Measurements from ENCODE around the gene MSI2. TPM values are rescaled to one million over a fixed set of nuclear protein-coding genes. Genes with fewer than 3 reads are reported as not detected.

The MSI2 gene
- total RNA-seq, 1 experiment from 2014 or later = 169 TPM

GRCh38 chr17:57669671-57670529 is 413.6 kb downstream of the MSI2 start:
- Histone ChIP-seq H3K27ac (ENCODE audit: low read length) (peak overlapping the region; percentile 61), H3K4me3 (ENCODE audit: low read length) (no peak overlapping the region)

GRCh38 chr17:57670769-57671569 is 414.6 kb downstream of the MSI2 start:
- Histone ChIP-seq H3K36me3 (ENCODE audit: insufficient read depth, low read length) (peaks cover 27% of the 10 kb centered on the region; the same call in 1 of the 2 replicates), H3K9me3 (ENCODE audit: low read length) (no peaks in the 10 kb centered on the region), H3K4me3 (ENCODE audit: low read length) (no peak overlapping the region), H4K20me1 (ENCODE audit: insufficient read depth, low read depth, low read length) (no peaks in the 10 kb centered on the region), H3K79me2 (ENCODE audit: low read length) (peaks cover 12% of the 10 kb centered on the region), H2AFZ (ENCODE audit: low read length) (no peak overlapping the region), H3K4me2 (ENCODE audit: low read depth, low read length, poor library complexity, severe bottlenecking) (no peak overlapping the region), H3K27ac (ENCODE audit: low read length) (peak overlapping the region; percentile 61), H3K9ac (ENCODE audit: low read length) (peak overlapping the region; percentile 4; the same call in 1 of the 2 replicates), H3K9me2 (replicated peaks; ENCODE audit: insufficient read depth, low read length) (no peaks in the 10 kb centered on the region), H3K27me3 (ENCODE audit: low read length) (no peaks in the 10 kb centered on the region), H3K4me1 (ENCODE audit: low read length) (peaks cover 41% of the 10 kb centered on the region)
- no peak for DNase-seq

More at GRCh38 chr17:57669671-57670529, 413.6 kb downstream of the MSI2 start:
- H3K9me3 ChIP-seq (ENCODE audit: low read length) = no peaks in the 10 kb centered on the region
- H3K79me2 ChIP-seq (ENCODE audit: low read length) = peaks cover 15% of the 10 kb centered on the region
- peaks cover 49% of the 10 kb centered on the region for H3K4me1 ChIP-seq (ENCODE audit: low read length)
- H3K27me3 ChIP-seq (ENCODE audit: low read length) = no peaks in the 10 kb centered on the region
- DNase-seq = no peak
- H2AFZ ChIP-seq (ENCODE audit: low read length) = no peak overlapping the region
- no peaks in the 10 kb centered on the region for H4K20me1 ChIP-seq (ENCODE audit: insufficient read depth, low read depth, low read length)
- H3K9me2 ChIP-seq (replicated peaks; ENCODE audit: insufficient read depth, low read length) = no peaks in the 10 kb centered on the region
- H3K9ac ChIP-seq (ENCODE audit: low read length) = no peak overlapping the region
- peaks cover 22% of the 10 kb centered on the region; the same call in 1 of the 2 replicates for H3K36me3 ChIP-seq (ENCODE audit: insufficient read depth, low read length)
- no peak overlapping the region for H3K4me2 ChIP-seq (ENCODE audit: low read depth, low read length, poor library complexity, severe bottlenecking)

- no peak overlapping the region for H3K4me2 ChIP-seq (ENCODE audit: low read depth, low read length, poor library complexity, severe bottlenecking)
- H3K4me3 ChIP-seq (ENCODE audit: low read length) = no peak overlapping the region
- peak overlapping the region; percentile 61 for H3K27ac ChIP-seq (ENCODE audit: low read length)
- DNase-seq = peak; percentile 92
- H3K4me1 ChIP-seq (ENCODE audit: low read length) = peaks cover 37% of the 10 kb centered on the region
- no peaks in the 10 kb centered on the region for H3K27me3 ChIP-seq (ENCODE audit: low read length)
- no peaks in the 10 kb centered on the region for H3K9me3 ChIP-seq (ENCODE audit: low read length)
- H2AFZ ChIP-seq (ENCODE audit: low read length) = no peak overlapping the region
- H3K36me3 ChIP-seq (ENCODE audit: insufficient read depth, low read length) = peaks cover 30% of the 10 kb centered on the region; the same call in 1 of the 2 replicates
- no peak overlapping the region for H3K9ac ChIP-seq (ENCODE audit: low read length)
- H4K20me1 ChIP-seq (ENCODE audit: insufficient read depth, low read depth, low read length) = no peaks in the 10 kb centered on the region
- H3K9me2 ChIP-seq (replicated peaks; ENCODE audit: insufficient read depth, low read length) = no peaks in the 10 kb centered on the region
- peaks cover 12% of the 10 kb centered on the region for H3K79me2 ChIP-seq (ENCODE audit: low read length)
Measured at GRCh38 chr17:57671667-57672632, 415.6 kb downstream of the MSI2 start.

GRCh38 chr17:57672971-57673370 is 416.6 kb downstream of the MSI2 start:
- no peak overlapping the region for H3K4me2 ChIP-seq (ENCODE audit: low read depth, low read length, poor library complexity, severe bottlenecking)
- H3K27ac ChIP-seq (ENCODE audit: low read length) = peak overlapping the region; percentile 35; the same call in 1 of the 2 replicates
- H3K27me3 ChIP-seq (ENCODE audit: low read length) = no peaks in the 10 kb centered on the region
- H3K79me2 ChIP-seq (ENCODE audit: low read length) = peaks cover 12% of the 10 kb centered on the region
- peaks cover 30% of the 10 kb centered on the region; the same call in 1 of the 2 replicates for H3K36me3 ChIP-seq (ENCODE audit: insufficient read depth, low read length)
- no peaks in the 10 kb centered on the region for H4K20me1 ChIP-seq (ENCODE audit: insufficient read depth, low read depth, low read length)
- no peaks in the 10 kb centered on the region for H3K9me3 ChIP-seq (ENCODE audit: low read length)
- H2AFZ ChIP-seq (ENCODE audit: low read length) = no peak overlapping the region
- no peak overlapping the region for H3K9ac ChIP-seq (ENCODE audit: low read length)
- no peaks in the 10 kb centered on the region for H3K9me2 ChIP-seq (replicated peaks; ENCODE audit: insufficient read depth, low read length)
- H3K4me1 ChIP-seq (ENCODE audit: low read length) = peaks cover 37% of the 10 kb centered on the region
- no peak for DNase-seq
- H3K4me3 ChIP-seq (ENCODE audit: low read length) = no peak overlapping the region

GRCh38 chr17:57674894-57675293 is 418.6 kb downstream of the MSI2 start:
- Histone ChIP-seq H3K36me3 (ENCODE audit: insufficient read depth, low read length) (peaks cover 34% of the 10 kb centered on the region; the same call in 1 of the 2 replicates), H3K4me1 (ENCODE audit: low read length) (peaks cover 29% of the 10 kb centered on the region), H2AFZ (ENCODE audit: low read length) (no peak overlapping the region), H4K20me1 (ENCODE audit: insufficient read depth, low read depth, low read length) (no peaks in the 10 kb centered on the region), H3K9me2 (replicated peaks; ENCODE audit: insufficient read depth, low read length) (no peaks in the 10 kb centered on the region), H3K79me2 (ENCODE audit: low read length) (peaks cover 12% of the 10 kb centered on the region), H3K27ac (ENCODE audit: low read length) (no peak overlapping the region), H3K4me2 (ENCODE audit: low read depth, low read length, poor library complexity, severe bottlenecking) (no peak overlapping the region), H3K4me3 (ENCODE audit: low read length) (no peak overlapping the region), H3K9me3 (ENCODE audit: low read length) (no peaks in the 10 kb centered on the region), H3K9ac (ENCODE audit: low read length) (no peak overlapping the region), H3K27me3 (ENCODE audit: low read length) (no peaks in the 10 kb centered on the region)
- no peak for DNase-seq

GRCh38 chr17:57675427-57676387 is 419.4 kb downstream of the MSI2 start:
- Histone ChIP-seq H3K9ac (ENCODE audit: low read length) (no peak overlapping the region), H3K36me3 (ENCODE audit: insufficient read depth, low read length) (peaks cover 34% of the 10 kb centered on the region; the same call in 1 of the 2 replicates)

GRCh38 chr17:57676543-57676942 is 420.2 kb downstream of the MSI2 start:
- H3K36me3 ChIP-seq (ENCODE audit: insufficient read depth, low read length) = peaks cover 34% of the 10 kb centered on the region; the same call in 1 of the 2 replicates
- no peaks in the 10 kb centered on the region for H3K27me3 ChIP-seq (ENCODE audit: low read length)
- H3K4me1 ChIP-seq (ENCODE audit: low read length) = peaks cover 13% of the 10 kb centered on the region
- no peaks in the 10 kb centered on the region for H4K20me1 ChIP-seq (ENCODE audit: insufficient read depth, low read depth, low read length)
- DNase-seq = no peak
- H3K4me3 ChIP-seq (ENCODE audit: low read length) = no peak overlapping the region
- H3K9me2 ChIP-seq (replicated peaks; ENCODE audit: insufficient read depth, low read length) = no peaks in the 10 kb centered on the region
- no peak overlapping the region for H3K4me2 ChIP-seq (ENCODE audit: low read depth, low read length, poor library complexity, severe bottlenecking)
- H3K9me3 ChIP-seq (ENCODE audit: low read length) = no peaks in the 10 kb centered on the region
- H3K27ac ChIP-seq (ENCODE audit: low read length) = no peak overlapping the region
- H3K79me2 ChIP-seq (ENCODE audit: low read length) = peaks cover 12% of the 10 kb centered on the region
- no peak overlapping the region for H3K9ac ChIP-seq (ENCODE audit: low read length)
- H2AFZ ChIP-seq (ENCODE audit: low read length) = no peak overlapping the region

More at GRCh38 chr17:57675427-57676387, 419.4 kb downstream of the MSI2 start:
- H3K4me1 ChIP-seq (ENCODE audit: low read length) = peaks cover 21% of the 10 kb centered on the region
- no peaks in the 10 kb centered on the region for H3K9me3 ChIP-seq (ENCODE audit: low read length)
- no peak for DNase-seq
- peaks cover 12% of the 10 kb centered on the region for H3K79me2 ChIP-seq (ENCODE audit: low read length)
- no peaks in the 10 kb centered on the region for H3K27me3 ChIP-seq (ENCODE audit: low read length)
- no peak overlapping the region for H2AFZ ChIP-seq (ENCODE audit: low read length)
- H4K20me1 ChIP-seq (ENCODE audit: insufficient read depth, low read depth, low read length) = no peaks in the 10 kb centered on the region
- no peaks in the 10 kb centered on the region for H3K9me2 ChIP-seq (replicated peaks; ENCODE audit: insufficient read depth, low read length)
- no peak overlapping the region for H3K4me2 ChIP-seq (ENCODE audit: low read depth, low read length, poor library complexity, severe bottlenecking)
- H3K27ac ChIP-seq (ENCODE audit: low read length) = no peak overlapping the region
- no peak overlapping the region for H3K4me3 ChIP-seq (ENCODE audit: low read length)
